ENCODE results near the gene SLC41A3. TPM values are rescaled to one million over a fixed set of nuclear protein-coding genes. Genes with fewer than 3 reads are reported as not detected.

SLC41A3 gene
- total and polyA plus RNA-seq, 10 of the 15 experiments (the other 5 are each of a cell fraction or from before 2014, with no cell fraction given): 8.3 to 29.5 (median 16.7) TPM

DNA sequence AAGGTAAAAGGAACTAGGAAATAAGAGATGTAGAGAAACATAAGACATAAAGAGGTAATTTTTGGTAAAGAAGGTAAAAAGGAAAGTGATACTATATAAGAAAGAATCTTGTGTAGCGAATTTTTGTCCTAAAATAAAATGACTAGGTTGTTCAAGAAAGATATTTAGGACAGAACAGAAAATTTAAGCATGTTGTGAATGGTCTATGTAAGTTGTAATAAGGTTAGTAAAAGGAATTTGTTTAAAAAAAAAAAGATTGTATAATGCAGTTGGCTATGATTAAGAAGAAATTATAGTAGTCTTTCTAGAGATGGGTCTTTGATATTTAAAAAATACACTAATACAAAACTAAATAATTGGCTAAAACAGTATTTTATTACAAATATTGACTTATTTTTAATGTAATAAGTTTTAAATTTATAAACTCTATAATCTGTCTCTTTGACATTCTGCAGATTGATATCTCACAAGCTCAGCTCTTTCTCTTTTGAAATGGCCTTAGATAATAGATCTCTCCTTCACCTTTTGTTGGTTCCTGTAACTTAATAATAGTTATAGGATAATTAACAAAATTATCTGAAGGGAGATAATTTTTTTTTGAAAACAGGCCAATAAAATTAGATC lies 3.7 kb upstream of the SLC41A3 start (continued):
- TF ChIP-seq CUX1 (IDR thresholded peaks at IDR 0.05; ENCODE audit: insufficient replicate concordance, low read depth, low read length) (no peak), CHD4 (IDR thresholded peaks at IDR 0.05) (no peak), PAX8 (IDR thresholded peaks at IDR 0.05) (no peak), NR2C1 (IDR thresholded peaks at IDR 0.05) (no peak)

DNA sequence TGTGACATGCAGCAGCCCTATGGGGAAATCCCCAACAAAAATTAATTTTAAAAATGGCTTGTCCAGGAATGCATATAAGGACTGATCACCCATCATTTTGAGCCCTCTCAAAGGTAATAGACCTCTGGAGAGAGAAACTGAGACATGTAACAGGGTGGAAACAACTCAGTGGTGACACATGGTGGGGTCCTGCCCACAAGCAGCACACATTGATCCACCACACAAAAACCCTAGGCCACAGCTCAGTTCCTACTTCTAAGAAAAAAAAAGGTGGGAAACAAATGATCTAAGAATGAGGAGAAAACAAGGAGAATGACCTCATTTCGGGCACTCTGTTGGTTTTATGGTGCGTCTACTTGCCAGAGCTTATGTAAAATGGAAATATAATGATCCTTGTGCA lies 1.9 kb upstream of the SLC41A3 start:
- Histone ChIP-seq H3K4me3 (no peak overlapping the region), H3K79me2 (ENCODE audit: control insufficient read depth, insufficient read depth, low read length) (no peaks in the 10 kb centered on the region), H2AFZ (ENCODE audit: control insufficient read depth, low read depth, low read length) (no peak overlapping the region), H3K4me2 (ENCODE audit: control insufficient read depth, insufficient read depth) (no peak overlapping the region), H3K4me1 (ENCODE audit: control insufficient read depth, insufficient read depth, low read length) (no peaks in the 10 kb centered on the region), H3K9me3 (replicated peaks; ENCODE audit: control insufficient read depth, insufficient read depth, low read length) (no peaks in the 10 kb centered on the region; the same call in 2 of the 3 replicates), H3K9ac (ENCODE audit: control insufficient read depth, insufficient read depth, low read length) (no peak overlapping the region), H3K27ac (ENCODE audit: control insufficient read depth, insufficient read depth) (no peak overlapping the region), H4K20me1 (ENCODE audit: control insufficient read depth, insufficient read depth) (no peaks in the 10 kb centered on the region), H3K27me3 (replicated peaks in 1 of 2; ENCODE audit: control insufficient read depth in 2 of 2, insufficient read depth in 2 of 2, low read length in 1 of 2) (peaks cover 0 to 2% of the 10 kb centered on the region in 2 experiments; a peak in 1 of 4 replicates), H3K36me3 (ENCODE audit: control insufficient read depth in 2 of 2, insufficient read depth in 2 of 2, low read length in 1 of 2) (no peaks in the 10 kb centered on the region)
- WGBS (ENCODE audit: insufficient coverage, insufficient replicate concordance, low lambda C conversion rate, missing lambda C conversion rate): 70% methylated on average over 2 of the region's 2 CpGs
- no peak for TF ChIP-seq HDGF (IDR thresholded peaks at IDR 0.05)
- TF ChIP-seq RB1 (IDR thresholded peaks at IDR 0.05; ENCODE audit: borderline replicate concordance): no peak
- no peak for TF ChIP-seq TCF12 (IDR thresholded peaks at IDR 0.05; ENCODE audit: low read depth, low read length)
- TF ChIP-seq CBX5 (IDR thresholded peaks at IDR 0.05; ENCODE audit: low read depth): no peak
- TF ChIP-seq FOXM1 (IDR thresholded peaks at IDR 0.05; ENCODE audit: low read depth, low read length): no peak
- TF ChIP-seq SREBF2 (IDR thresholded peaks at IDR 0.05; ENCODE audit: low read length): no peak
- TF ChIP-seq, protein P1, sequence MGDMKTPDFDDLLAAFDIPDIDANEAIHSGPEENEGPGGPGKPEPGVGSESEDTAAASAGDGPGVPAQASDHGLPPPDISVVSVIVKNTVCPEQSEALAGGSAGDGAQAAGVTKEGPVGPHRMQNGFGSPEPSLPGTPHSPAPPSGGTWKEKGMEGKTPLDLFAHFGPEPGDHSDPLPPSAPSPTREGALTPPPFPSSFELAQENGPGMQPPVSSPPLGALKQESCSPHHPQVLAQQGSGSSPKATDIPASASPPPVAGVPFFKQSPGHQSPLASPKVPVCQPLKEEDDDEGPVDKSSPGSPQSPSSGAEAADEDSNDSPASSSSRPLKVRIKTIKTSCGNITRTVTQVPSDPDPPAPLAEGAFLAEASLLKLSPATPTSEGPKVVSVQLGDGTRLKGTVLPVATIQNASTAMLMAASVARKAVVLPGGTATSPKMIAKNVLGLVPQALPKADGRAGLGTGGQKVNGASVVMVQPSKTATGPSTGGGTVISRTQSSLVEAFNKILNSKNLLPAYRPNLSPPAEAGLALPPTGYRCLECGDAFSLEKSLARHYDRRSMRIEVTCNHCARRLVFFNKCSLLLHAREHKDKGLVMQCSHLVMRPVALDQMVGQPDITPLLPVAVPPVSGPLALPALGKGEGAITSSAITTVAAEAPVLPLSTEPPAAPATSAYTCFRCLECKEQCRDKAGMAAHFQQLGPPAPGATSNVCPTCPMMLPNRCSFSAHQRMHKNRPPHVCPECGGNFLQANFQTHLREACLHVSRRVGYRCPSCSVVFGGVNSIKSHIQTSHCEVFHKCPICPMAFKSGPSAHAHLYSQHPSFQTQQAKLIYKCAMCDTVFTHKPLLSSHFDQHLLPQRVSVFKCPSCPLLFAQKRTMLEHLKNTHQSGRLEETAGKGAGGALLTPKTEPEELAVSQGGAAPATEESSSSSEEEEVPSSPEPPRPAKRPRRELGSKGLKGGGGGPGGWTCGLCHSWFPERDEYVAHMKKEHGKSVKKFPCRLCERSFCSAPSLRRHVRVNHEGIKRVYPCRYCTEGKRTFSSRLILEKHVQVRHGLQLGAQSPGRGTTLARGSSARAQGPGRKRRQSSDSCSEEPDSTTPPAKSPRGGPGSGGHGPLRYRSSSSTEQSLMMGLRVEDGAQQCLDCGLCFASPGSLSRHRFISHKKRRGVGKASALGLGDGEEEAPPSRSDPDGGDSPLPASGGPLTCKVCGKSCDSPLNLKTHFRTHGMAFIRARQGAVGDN (IDR thresholded peaks at IDR 0.05): no peak
- RAD21 ChIA-PET (ENCODE audit: unreplicated experiment): no interaction called here
- ATAC-seq: no peak
- SMC1A ChIA-PET (ENCODE audit: uncharacterized antibody, unreplicated experiment): no interaction called here
- no peak for FAIRE-seq
- no TSS peak for BruUV-seq (replicated peaks)
- in situ Hi-C loops (cut with MboI): no loop called here
- intact Hi-C loops (cut with micrococcal nuclease; ENCODE audit: unreplicated experiment): loop anchor here (10.0 kb wide), 1 partner anchor 171 kb away; no protein-coding TSS in a partner anchor
- POLR2A ChIA-PET: no interaction called here
- DNase-seq (ENCODE audit: low read depth, low spot score): no peak
- CTCF ChIA-PET: no interaction called here
